Activated CD4-positive, alpha-beta T cell treated with anti-CD3 and anti-CD28 coated beads, Interleukin-2, amount 10 ng/mL, durations not matched to agents 7 days and 5 days (primary cell): ENCODE measurements around the gene PCDHGB7. TPM values are rescaled to one million over a fixed set of nuclear protein-coding genes. Genes with fewer than 3 reads are reported as not detected.

ENCODE experiments used
- CTCF ChIA-PET: fragments of 350-600 bp; sonication (Branson Sonifier 250); formaldehyde crosslinking; loops from one replicate; lab custom pipeline; 2021; ENCODE audit warnings: antibody characterized with exemption; lab: Charles Lee
- POLR2A ChIA-PET: fragments of 350-600 bp; sonication (Branson Sonifier 250); formaldehyde crosslinking; loops from one replicate; lab custom pipeline; 2021; ENCODE audit warnings: antibody characterized with exemption; lab: Charles Lee
- DNase-seq: peaks from one replicate; pipeline ENCODE4 v3.0.0-alpha.2; 2020
- H3K27ac Mint-ChIP-seq: one replicate; pipeline ENCODE4 v1.8.0; 2021; ENCODE audit warnings: mild to moderate bottlenecking, moderate library complexity, mixed read lengths
- H3K27me3 Mint-ChIP-seq: one replicate; pipeline ENCODE4 v1.8.0; 2021; ENCODE audit warnings: mixed read lengths
- H3K36me3 Mint-ChIP-seq: one replicate; pipeline ENCODE4 v1.8.0; 2021; ENCODE audit warnings: low read depth, mixed read lengths
- H3K4me1 Mint-ChIP-seq: one replicate; pipeline ENCODE4 v1.8.0; 2021; ENCODE audit warnings: mixed read lengths
- H3K4me3 Mint-ChIP-seq: one replicate; pipeline ENCODE4 v1.8.0; 2021; ENCODE audit warnings: mild to moderate bottlenecking, moderate library complexity, mixed read lengths
- H3K9me3 Mint-ChIP-seq: one replicate; pipeline ENCODE4 v1.8.0; 2021; ENCODE audit warnings: mixed read lengths
- total RNA-seq, 2 experiments: library from RNA; stranded (reverse); gene quantifications; one replicate each; pipeline ENCODE4 v1.2.3, GENCODE V29; 2021

Gene PCDHGB7
- total RNA-seq, 2 experiments from 2014 or later = 0.07 TPM; not detected in 1

- H3K9me3 Mint-ChIP-seq = no peaks in the 10 kb centered on the region
- no peak overlapping the region for H3K4me3 Mint-ChIP-seq
These were observed 22.9 kb downstream of the PCDHGB7 start for GRCh38 chr5:141440341-141440740.

GRCh38 chr5:141441571-141442170, 24.2 kb downstream of the PCDHGB7 start:
- H3K27ac Mint-ChIP-seq = no peak overlapping the region
- ChIA-PET POLR2A (no interaction called here), CTCF (no interaction called here)
- H3K4me1 Mint-ChIP-seq = no peaks in the 10 kb centered on the region
- H3K4me3 Mint-ChIP-seq = no peak overlapping the region
- no peaks in the 10 kb centered on the region for H3K36me3 Mint-ChIP-seq
- no peak for DNase-seq
- H3K27me3 Mint-ChIP-seq = peaks cover 6% of the 10 kb centered on the region
- no peaks in the 10 kb centered on the region for H3K9me3 Mint-ChIP-seq

More at GRCh38 chr5:141440341-141440740, 22.9 kb downstream of the PCDHGB7 start:
- CTCF ChIA-PET = no interaction called here
- POLR2A ChIA-PET = interaction anchor here (0.7 kb wide), 1 partner anchor 76 kb away, joined by 3 read pairs; no protein-coding TSS in a partner anchor
- no peak overlapping the region for H3K27ac Mint-ChIP-seq
- peaks cover 4% of the 10 kb centered on the region for H3K27me3 Mint-ChIP-seq
- DNase-seq = no peak
- no peaks in the 10 kb centered on the region for H3K36me3 Mint-ChIP-seq
- no peaks in the 10 kb centered on the region for H3K4me1 Mint-ChIP-seq

- H3K36me3 Mint-ChIP-seq = no peaks in the 10 kb centered on the region
- CTCF ChIA-PET = interaction anchor here (1.1 kb wide), 1 partner anchor 68 kb away, joined by 3 read pairs; the partner anchor contains the start of gene PCDHGB5
- no peak overlapping the region for H3K4me3 Mint-ChIP-seq
These were observed 47.9 kb downstream of the PCDHGB7 start for GRCh38 chr5:141465351-141465750.

More at GRCh38 chr5:141465351-141465750, 47.9 kb downstream of the PCDHGB7 start:
- peaks cover 10% of the 10 kb centered on the region for H3K27me3 Mint-ChIP-seq
- POLR2A ChIA-PET = no interaction called here
- H3K9me3 Mint-ChIP-seq = no peaks in the 10 kb centered on the region
- no peak overlapping the region for H3K27ac Mint-ChIP-seq
- H3K4me1 Mint-ChIP-seq = no peaks in the 10 kb centered on the region
- no peak for DNase-seq

Other genes with a start within 250 kb of the PCDHGB7 start
- not detected for gene PCDHB7, start 245.0 kb upstream of the PCDHGB7 start, total RNA-seq
- gene PCDHB8, start 239.9 kb upstream of the PCDHGB7 start, total RNA-seq = not detected
- not detected for gene PCDHB16, start 235.3 kb upstream of the PCDHGB7 start, total RNA-seq
- not detected for gene PCDHB9, start 230.5 kb upstream of the PCDHGB7 start, total RNA-seq
- gene PCDHB10, start 225.3 kb upstream of the PCDHGB7 start, total RNA-seq = not detected
- not detected for gene PCDHB11, start 218.1 kb upstream of the PCDHGB7 start, total RNA-seq
- not detected for gene PCDHB12, start 209.0 kb upstream of the PCDHGB7 start, total RNA-seq
- gene PCDHB13, start 203.8 kb upstream of the PCDHGB7 start, total RNA-seq = not detected
- gene PCDHB14, start 194.3 kb upstream of the PCDHGB7 start, total RNA-seq = not detected
- not detected for gene PCDHB15, start 172.3 kb upstream of the PCDHGB7 start, total RNA-seq
- under 1 TPM; 0.42 to 0.52 TPM for gene SLC25A2, start 113.6 kb upstream of the PCDHGB7 start, total RNA-seq
- 10 to 100 TPM; 62.1 to 63.3 TPM for gene TAF7, start 96.9 kb upstream of the PCDHGB7 start, total RNA-seq
- under 1 TPM; 0.04 to 0.05 TPM for gene PCDHGA1, start 87.2 kb upstream of the PCDHGB7 start, total RNA-seq
- not detected for gene PCDHGA2, start 78.9 kb upstream of the PCDHGB7 start, total RNA-seq
- gene PCDHGA3, start 73.8 kb upstream of the PCDHGB7 start, total RNA-seq = not detected
- not detected for gene PCDHGB1, start 67.6 kb upstream of the PCDHGB7 start, total RNA-seq
- gene PCDHGA4, start 62.7 kb upstream of the PCDHGB7 start, total RNA-seq = not detected
- under 1 TPM; 0.08 to 0.10 TPM for gene PCDHGB2, start 57.7 kb upstream of the PCDHGB7 start, total RNA-seq
- under 1 TPM in 1 of 2 experiments, not detected in 1; 0.05 TPM for gene PCDHGA5, start 53.5 kb upstream of the PCDHGB7 start, total RNA-seq
- gene PCDHGB3, start 47.4 kb upstream of the PCDHGB7 start, total RNA-seq = under 1 TPM in 1 of 2 experiments, not detected in 1; 0.12 TPM
- gene PCDHGA6, start 43.8 kb upstream of the PCDHGB7 start, total RNA-seq = not detected
- gene PCDHGA7, start 34.9 kb upstream of the PCDHGB7 start, total RNA-seq = not detected
- not detected for gene PCDHGB4, start 30.0 kb upstream of the PCDHGB7 start, total RNA-seq
- not detected for gene PCDHGA8, start 25.0 kb upstream of the PCDHGB7 start, total RNA-seq
- gene PCDHGB5, start 19.7 kb upstream of the PCDHGB7 start, total RNA-seq = not detected
- gene PCDHGA9, start 14.9 kb upstream of the PCDHGB7 start, total RNA-seq = not detected
- under 1 TPM in 1 of 2 experiments, not detected in 1; 0.04 TPM for gene PCDHGB6, start 9.7 kb upstream of the PCDHGB7 start, total RNA-seq
- gene PCDHGA10, start 4.7 kb upstream of the PCDHGB7 start, total RNA-seq = not detected
- not detected for gene PCDHGA11, start 3.4 kb downstream of the PCDHGB7 start, total RNA-seq
- not detected for gene PCDHGA12, start 12.8 kb downstream of the PCDHGB7 start, total RNA-seq
- gene PCDHGC3, start 58.3 kb downstream of the PCDHGB7 start, total RNA-seq = not detected
- not detected for gene PCDHGC4, start 67.4 kb downstream of the PCDHGB7 start, total RNA-seq
- not detected for gene PCDHGC5, start 71.4 kb downstream of the PCDHGB7 start, total RNA-seq
- gene DIAPH1, start 201.3 kb downstream of the PCDHGB7 start, total RNA-seq = 100 to 1,000 TPM; 297 to 302 TPM
- 10 to 100 TPM; 70.2 to 73.9 TPM for gene HDAC3, start 219.2 kb downstream of the PCDHGB7 start, total RNA-seq
- 10 to 100 TPM; 25.1 to 26.9 TPM for gene RELL2, start 219.3 kb downstream of the PCDHGB7 start, total RNA-seq
- 10 to 100 TPM; 58.0 to 59.3 TPM for gene FCHSD1, start 233.7 kb downstream of the PCDHGB7 start, total RNA-seq